Liver (tissue), 9 donors: ENCODE data around the gene ZNG1A. TPM values are rescaled to one million over a fixed set of nuclear protein-coding genes. Genes with fewer than 3 reads are reported as not detected.
"Not testable (repeated sequence)": the region's sequence is repeated elsewhere in the genome, so short reads cannot be mapped to it uniquely, and the experiment has no call there.

ENCODE experiments used
- DNase-seq: peaks from one replicate; pipeline ENCODE4 v3.0.0-alpha.2; 2017; ENCODE audit warnings: low spot score
- H3K27ac ChIP-seq, 2 donors: one replicate each; pipeline ENCODE4 v1.7.0; 2013; ENCODE audit warnings: inconsistent platforms in 2 of 2, low read length in 2 of 2, control low read depth in 1 of 2, low read depth in 1 of 2, mild to moderate bottlenecking in 1 of 2
- H3K27me3 ChIP-seq, 4 donors: one replicate each; pipeline versions ENCODE4 v1.6.1 to v1.7.0; 2013; ENCODE audit warnings: low read length in 3 of 4, inconsistent platforms in 1 of 4, mild to moderate bottlenecking in 1 of 4, moderate library complexity in 1 of 4; ENCODE audit not compliant: control insufficient read depth in 4 of 4, insufficient read depth in 4 of 4
- H3K36me3 ChIP-seq, 4 donors: one replicate each; pipeline versions ENCODE4 v1.6.1 to v1.7.0; 2013; ENCODE audit warnings: low read length in 3 of 4, mild to moderate bottlenecking in 3 of 4, low read depth in 1 of 4, moderate library complexity in 1 of 4; ENCODE audit not compliant: control insufficient read depth in 4 of 4, insufficient read depth in 3 of 4
- H3K4me1 ChIP-seq, 4 donors: one replicate each; pipeline versions ENCODE4 v1.6.1 to v1.7.0; 2013; ENCODE audit warnings: low read length in 3 of 4, mild to moderate bottlenecking in 3 of 4, moderate library complexity in 1 of 4; ENCODE audit not compliant: control insufficient read depth in 4 of 4, insufficient read depth in 4 of 4
- H3K4me3 ChIP-seq, 3 donors: one replicate each; pipeline versions ENCODE4 v1.6.1 to v1.7.0; 2013; ENCODE audit warnings: low read length in 3 of 3, control low read depth in 1 of 3, low read depth in 1 of 3, mild to moderate bottlenecking in 1 of 3
- H3K9ac ChIP-seq, 2 donors: one replicate each; pipeline ENCODE4 v1.7.0; 2013; ENCODE audit warnings: low read length in 2 of 2, mild to moderate bottlenecking in 2 of 2, moderate library complexity in 2 of 2, control low read depth in 1 of 2, low read depth in 1 of 2
- H3K9me3 ChIP-seq, 4 donors: one replicate each; pipeline versions ENCODE4 v1.6.1 to v1.7.0; 2013; ENCODE audit warnings: low read length in 3 of 4; ENCODE audit not compliant: control insufficient read depth in 4 of 4
- EGR1 ChIP-seq, 2 donors: IDR thresholded peaks; 2 replicates each; pipeline ENCODE4 v1.6.1; 2016 to 2018; ENCODE audit warnings: antibody characterized with exemption in 2 of 2, low read depth in 2 of 2
- FOXA1 ChIP-seq: IDR thresholded peaks from 2 replicates; pipeline ENCODE4 v1.6.1; 2016; ENCODE audit warnings: antibody characterized with exemption
- FOXA2 ChIP-seq: IDR thresholded peaks from 2 replicates; pipeline ENCODE4 v1.6.1; 2016; ENCODE audit warnings: antibody characterized with exemption
- GABPA ChIP-seq, 2 donors: IDR thresholded peaks in 1 of 2; conservative IDR thresholded peaks in 1 of 2; 2 replicates each; pipeline ENCODE4 v1.6.1; 2016; ENCODE audit warnings: antibody characterized with exemption in 2 of 2, mild to moderate bottlenecking in 1 of 2, moderate library complexity in 1 of 2
- HNF4A ChIP-seq, 2 donors: conservative IDR thresholded peaks; 2 replicates each; pipeline ENCODE4 v1.6.1; 2016; ENCODE audit warnings: antibody characterized with exemption in 2 of 2, mild to moderate bottlenecking in 2 of 2
- JUND ChIP-seq, 2 donors: IDR thresholded peaks; 2 replicates each; pipeline ENCODE4 v1.6.1; 2016; ENCODE audit warnings: antibody characterized with exemption in 2 of 2
- NR2F2 ChIP-seq: IDR thresholded peaks from 2 replicates; pipeline ENCODE4 v1.6.1; 2016; ENCODE audit warnings: antibody characterized with exemption
- RAD21 ChIP-seq, 2 donors: IDR thresholded peaks; 2 replicates each; pipeline ENCODE4 v1.6.1; 2016; ENCODE audit warnings: antibody characterized with exemption in 2 of 2, mild to moderate bottlenecking in 2 of 2
- RXRA ChIP-seq, 2 donors: IDR thresholded peaks; 2 replicates each; pipeline ENCODE4 v1.6.1; 2017 to 2018; ENCODE audit warnings: antibody characterized with exemption in 2 of 2, mild to moderate bottlenecking in 1 of 2
- SP1 ChIP-seq: IDR thresholded peaks from 2 replicates; pipeline ENCODE4 v1.6.1; 2018; ENCODE audit warnings: antibody characterized with exemption, mild to moderate bottlenecking
- TAF1 ChIP-seq: conservative IDR thresholded peaks from 2 replicates; pipeline ENCODE4 v1.6.1; 2016; ENCODE audit warnings: antibody characterized with exemption, mild to moderate bottlenecking
- YY1 ChIP-seq: IDR thresholded peaks from 2 replicates; pipeline ENCODE4 v1.6.1; 2016; ENCODE audit warnings: antibody characterized with exemption, mild to moderate bottlenecking
- WGBS: extraction: QIAGEN DNeasy Blood & Tissue Kit; methylation state at CpG from one replicate; pipeline ENCODE4 v1.1.7; 2013; 5-methylcytosine and 5-hydroxymethylcytosine counted together
- polyA plus RNA-seq, 2 donors: library from polyadenylated mRNA; stranded (reverse) in 1 of 2; unstranded in 1 of 2; fragments of 200-250 nt in 1 of 2; fragments of >200 nt in 1 of 2; fragmentation: Nextera tagmentation in 1 of 2; extraction: Ambion mirVana in 1 of 2; gene quantifications; one replicate each; pipeline versions ENCODE4 v1.2.1 to v1.2.3, GENCODE V29; 2013 to 2015
- total RNA-seq, 2 donors: library from RNA; depleted of rRNA; stranded (reverse); fragments of >200 nt; gene quantifications; one replicate each; pipeline ENCODE4 v1.2.3, GENCODE V29; 2014
- TF ChIP-seq, protein P1 (sequence below): IDR thresholded peaks from 2 replicates; pipeline ENCODE4 v1.6.1; 2016; ENCODE audit warnings: antibody characterized with exemption
- TF ChIP-seq, protein P2 (sequence below): IDR thresholded peaks from 2 replicates; pipeline ENCODE4 v1.6.1; 2016; ENCODE audit warnings: antibody characterized with exemption
- TF ChIP-seq, protein P3 (sequence below): IDR thresholded peaks from 2 replicates; pipeline ENCODE4 v1.6.1; 2016; ENCODE audit warnings: antibody characterized with exemption, mild to moderate bottlenecking
- TF ChIP-seq, protein P4 (sequence below): IDR thresholded peaks from 2 replicates; pipeline ENCODE4 v1.6.1; 2016; ENCODE audit warnings: antibody characterized with exemption
- donor health status: healthy.
- donor health status: healthy.
- donor health status: healthy.
- donor health status: healthy.
- donor health status: healthy.

Gene ZNG1A
- total RNA-seq, result 10 to 100 TPM; 11.1 to 29.1 TPM
- polyA plus RNA-seq, result 10 to 100 TPM; 12.5 to 46.8 TPM

DNA sequence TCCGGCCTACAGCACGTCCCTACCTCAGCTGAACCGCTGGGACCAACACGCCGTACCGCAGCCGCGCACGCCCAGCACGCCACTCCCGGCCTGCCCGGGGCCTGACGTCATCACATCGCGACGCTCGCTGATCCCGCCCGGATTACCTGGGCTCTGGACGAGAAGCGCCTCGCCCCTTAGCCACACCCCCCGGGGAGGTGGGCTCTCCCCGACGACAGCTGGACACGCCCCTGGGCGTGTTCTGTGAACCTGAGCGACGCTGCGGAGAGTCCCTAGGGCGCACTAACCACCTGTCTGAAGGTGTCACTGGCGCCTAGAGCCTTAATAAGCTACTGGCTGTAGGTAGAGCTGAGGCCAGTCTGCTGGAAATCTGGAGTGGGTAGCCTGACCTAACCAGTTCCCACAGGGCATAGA lies at the start of gene ZNG1A:
Gene ZNG1A (minus strand): TSS at position 87 of the 414 bp plus-strand sequence. CDS start 87 bp downstream, outside the sequence.
- not testable (repeated sequence) for H3K36me3 ChIP-seq, H3K9me3 ChIP-seq, H3K4me1 ChIP-seq, H3K9ac ChIP-seq, H3K27me3 ChIP-seq
- 0% methylated on average over 1 of the region's 32 CpGs for WGBS
- DNase-seq, result peak; percentile 81
- Histone ChIP-seq H3K27ac (peak within 1 kb of the TSS in 1 of 2 donors; percentile 54), H3K4me3 (peak within 1 kb of the TSS in 2 of 3 donors; percentile 53 to 63)
- TF ChIP-seq RAD21 (IDR thresholded peaks at IDR 0.05), result peak in 1 of 2 donors; percentile 9
- TF ChIP-seq SP1, result peak; percentile 41

DNA sequence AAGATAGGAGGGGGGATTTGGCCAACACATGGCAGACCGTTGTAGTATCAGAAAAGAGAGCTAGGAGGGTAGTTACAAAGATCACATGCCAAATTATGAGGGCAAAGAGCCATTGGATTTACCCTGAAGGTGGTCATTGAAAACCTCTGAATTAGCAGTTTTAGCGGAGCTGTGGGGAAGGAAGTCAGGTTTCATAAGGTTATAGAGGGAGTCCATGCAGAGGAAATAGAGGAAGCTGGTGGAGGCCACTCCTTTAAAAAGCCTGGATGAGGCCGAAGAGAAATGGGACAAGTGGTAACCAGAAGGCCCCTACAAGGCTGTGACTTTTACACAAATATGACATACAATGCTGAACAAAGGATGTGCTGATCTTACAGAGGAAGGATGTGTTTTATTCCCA lies 49.0 kb upstream of the ZNG1A start:
- H3K9ac ChIP-seq, result no peak overlapping the region
- no peak for DNase-seq
- TF ChIP-seq RXRA (IDR thresholded peaks at IDR 0.05) (no peak), EGR1 (IDR thresholded peaks at IDR 0.05; ENCODE audit: low read depth in 2 of 2) (no peak), NR2F2 (no peak), RAD21 (IDR thresholded peaks at IDR 0.05) (no peak), FOXA1 (no peak), JUND (IDR thresholded peaks at IDR 0.05) (no peak)
- TF ChIP-seq, protein P1, sequence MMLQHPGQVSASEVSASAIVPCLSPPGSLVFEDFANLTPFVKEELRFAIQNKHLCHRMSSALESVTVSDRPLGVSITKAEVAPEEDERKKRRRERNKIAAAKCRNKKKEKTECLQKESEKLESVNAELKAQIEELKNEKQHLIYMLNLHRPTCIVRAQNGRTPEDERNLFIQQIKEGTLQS, result no peak
- TF ChIP-seq, protein P2, sequence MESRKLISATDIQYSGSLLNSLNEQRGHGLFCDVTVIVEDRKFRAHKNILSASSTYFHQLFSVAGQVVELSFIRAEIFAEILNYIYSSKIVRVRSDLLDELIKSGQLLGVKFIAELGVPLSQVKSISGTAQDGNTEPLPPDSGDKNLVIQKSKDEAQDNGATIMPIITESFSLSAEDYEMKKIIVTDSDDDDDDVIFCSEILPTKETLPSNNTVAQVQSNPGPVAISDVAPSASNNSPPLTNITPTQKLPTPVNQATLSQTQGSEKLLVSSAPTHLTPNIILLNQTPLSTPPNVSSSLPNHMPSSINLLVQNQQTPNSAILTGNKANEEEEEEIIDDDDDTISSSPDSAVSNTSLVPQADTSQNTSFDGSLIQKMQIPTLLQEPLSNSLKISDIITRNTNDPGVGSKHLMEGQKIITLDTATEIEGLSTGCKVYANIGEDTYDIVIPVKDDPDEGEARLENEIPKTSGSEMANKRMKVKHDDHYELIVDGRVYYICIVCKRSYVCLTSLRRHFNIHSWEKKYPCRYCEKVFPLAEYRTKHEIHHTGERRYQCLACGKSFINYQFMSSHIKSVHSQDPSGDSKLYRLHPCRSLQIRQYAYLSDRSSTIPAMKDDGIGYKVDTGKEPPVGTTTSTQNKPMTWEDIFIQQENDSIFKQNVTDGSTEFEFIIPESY, result no peak
- 77% methylated on average over 3 of the region's 3 CpGs for WGBS
- peaks cover 0 to 5% (median under 1%) of the 10 kb centered on the region in 4 donors for H3K4me1 ChIP-seq
- H3K27me3 ChIP-seq, result peaks cover 0 to 3% (median 0%) of the 10 kb centered on the region in 4 donors
- no peaks in the 10 kb centered on the region for H3K9me3 ChIP-seq
- no peaks in the 10 kb centered on the region for H3K36me3 ChIP-seq
- H3K4me3 ChIP-seq, result no peak overlapping the region
- no peak overlapping the region for H3K27ac ChIP-seq

DNA sequence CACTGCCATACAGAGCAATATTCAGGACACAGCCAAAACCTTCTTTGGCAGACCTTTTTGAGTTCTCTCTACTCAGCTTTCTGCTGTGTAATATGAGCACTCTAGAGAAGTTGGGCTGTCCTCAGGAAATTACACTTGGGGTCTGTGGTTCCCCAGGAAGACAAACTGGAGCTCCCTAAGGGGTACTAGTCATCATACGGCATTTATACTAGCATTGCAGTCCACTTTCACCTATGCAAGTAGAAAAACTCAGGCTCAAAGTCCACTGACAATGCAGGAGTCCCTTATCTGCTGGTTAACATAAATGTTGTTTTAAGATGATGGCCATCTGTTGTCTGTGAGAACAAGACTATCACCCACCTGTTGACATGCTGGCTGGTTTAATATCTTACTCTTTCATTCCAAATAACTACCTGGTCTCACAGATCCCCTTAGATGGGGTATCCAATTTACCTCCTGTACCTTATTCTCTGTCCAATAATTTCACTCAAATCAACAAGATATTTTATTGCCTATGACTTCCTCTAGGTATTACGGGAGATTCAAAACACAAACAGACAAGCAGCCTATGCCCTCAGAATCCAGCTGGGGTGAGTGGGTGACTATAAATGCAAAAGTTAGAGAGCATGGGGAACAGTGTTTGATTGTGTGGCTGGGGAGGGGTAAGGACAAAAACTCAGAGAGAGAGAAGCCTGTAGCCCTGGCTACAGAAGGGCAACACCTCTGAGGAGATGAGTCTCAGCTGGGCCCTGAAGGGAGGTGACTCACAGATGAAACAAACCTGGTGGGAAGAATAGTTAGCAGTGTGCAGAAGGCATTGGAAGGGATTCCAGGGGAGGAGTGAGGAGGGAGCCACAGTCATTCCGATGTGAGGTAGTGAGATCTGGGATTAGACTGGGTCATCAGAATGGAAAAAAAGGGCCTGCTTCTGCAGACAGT lies 46.0 kb upstream of the ZNG1A start:
- H3K4me1 ChIP-seq, result peaks cover 0 to 5% (median under 1%) of the 10 kb centered on the region in 4 donors
- 70% methylated on average over 3 of the region's 3 CpGs for WGBS

More for the DNA sequence above, 46.0 kb upstream of the ZNG1A start:
- Histone ChIP-seq H3K9me3 (no peaks in the 10 kb centered on the region), H3K36me3 (no peaks in the 10 kb centered on the region), H3K4me3 (no peak overlapping the region), H3K27ac (no peak overlapping the region), H3K27me3 (peaks cover 0 to 3% (median 1%) of the 10 kb centered on the region in 4 donors), H3K9ac (no peak overlapping the region)
- TF ChIP-seq YY1 (no peak), NR2F2 (no peak), JUND (IDR thresholded peaks at IDR 0.05) (no peak), FOXA2 (no peak), EGR1 (IDR thresholded peaks at IDR 0.05; ENCODE audit: low read depth in 2 of 2) (no peak), TAF1 (no peak), GABPA (IDR thresholded peaks at IDR 0.05 in 1 of 2, conservative IDR thresholded peaks at IDR 0.05 in 1 of 2) (no peak), HNF4A (conservative IDR thresholded peaks at IDR 0.05) (no peak)
- TF ChIP-seq, protein P3, sequence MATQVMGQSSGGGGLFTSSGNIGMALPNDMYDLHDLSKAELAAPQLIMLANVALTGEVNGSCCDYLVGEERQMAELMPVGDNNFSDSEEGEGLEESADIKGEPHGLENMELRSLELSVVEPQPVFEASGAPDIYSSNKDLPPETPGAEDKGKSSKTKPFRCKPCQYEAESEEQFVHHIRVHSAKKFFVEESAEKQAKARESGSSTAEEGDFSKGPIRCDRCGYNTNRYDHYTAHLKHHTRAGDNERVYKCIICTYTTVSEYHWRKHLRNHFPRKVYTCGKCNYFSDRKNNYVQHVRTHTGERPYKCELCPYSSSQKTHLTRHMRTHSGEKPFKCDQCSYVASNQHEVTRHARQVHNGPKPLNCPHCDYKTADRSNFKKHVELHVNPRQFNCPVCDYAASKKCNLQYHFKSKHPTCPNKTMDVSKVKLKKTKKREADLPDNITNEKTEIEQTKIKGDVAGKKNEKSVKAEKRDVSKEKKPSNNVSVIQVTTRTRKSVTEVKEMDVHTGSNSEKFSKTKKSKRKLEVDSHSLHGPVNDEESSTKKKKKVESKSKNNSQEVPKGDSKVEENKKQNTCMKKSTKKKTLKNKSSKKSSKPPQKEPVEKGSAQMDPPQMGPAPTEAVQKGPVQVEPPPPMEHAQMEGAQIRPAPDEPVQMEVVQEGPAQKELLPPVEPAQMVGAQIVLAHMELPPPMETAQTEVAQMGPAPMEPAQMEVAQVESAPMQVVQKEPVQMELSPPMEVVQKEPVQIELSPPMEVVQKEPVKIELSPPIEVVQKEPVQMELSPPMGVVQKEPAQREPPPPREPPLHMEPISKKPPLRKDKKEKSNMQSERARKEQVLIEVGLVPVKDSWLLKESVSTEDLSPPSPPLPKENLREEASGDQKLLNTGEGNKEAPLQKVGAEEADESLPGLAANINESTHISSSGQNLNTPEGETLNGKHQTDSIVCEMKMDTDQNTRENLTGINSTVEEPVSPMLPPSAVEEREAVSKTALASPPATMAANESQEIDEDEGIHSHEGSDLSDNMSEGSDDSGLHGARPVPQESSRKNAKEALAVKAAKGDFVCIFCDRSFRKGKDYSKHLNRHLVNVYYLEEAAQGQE, result no peak
- TF ChIP-seq, protein P4, sequence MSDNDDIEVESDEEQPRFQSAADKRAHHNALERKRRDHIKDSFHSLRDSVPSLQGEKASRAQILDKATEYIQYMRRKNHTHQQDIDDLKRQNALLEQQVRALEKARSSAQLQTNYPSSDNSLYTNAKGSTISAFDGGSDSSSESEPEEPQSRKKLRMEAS, result no peak
- DNase-seq, result no peak
